GM19328 (cell line): ENCODE data around the gene NRTN.
A peak's percentile ranks its signal among the peaks of the same experiment; 100 is the strongest.

Source experiments
- ATAC-seq: cut with Tn5 transposase; IDR thresholded peaks from one replicate; pipeline ENCODE4 v1.9.1; 2021; ENCODE audit warnings: mild to moderate bottlenecking, moderate library complexity; ENCODE audit not compliant: unreplicated experiment

NRTN gene

GRCh38 chr19:5789886-5790558 lies 14.8 kb upstream of the NRTN start:
- no peak for ATAC-seq

- peak; percentile 84 for ATAC-seq
Observed at GRCh38 chr19:5790559-5791520, 14.0 kb upstream of the NRTN start, which contains the start of gene DUS3L. DUS3L (minus strand) TSS chr19:5791163; CDS start chr19:5791141, 22 bp downstream.

GRCh38 chr19:5792224-5792623 lies 12.6 kb upstream of the NRTN start:
- no peak for ATAC-seq

GRCh38 chr19:5793188-5793587 lies 11.7 kb upstream of the NRTN start:
- ATAC-seq, result no peak

GRCh38 chr19:5795382-5795919 lies 9.4 kb upstream of the NRTN start:
- ATAC-seq, result no peak

- ATAC-seq, result no peak
Observed at GRCh38 chr19:5798244-5798643, 6.6 kb upstream of the NRTN start.

GRCh38 chr19:5799247-5800241 lies 5.3 kb upstream of the NRTN start:
- ATAC-seq, result no peak

- ATAC-seq, result no peak
Observed at GRCh38 chr19:5800361-5801270, 4.3 kb upstream of the NRTN start.

GRCh38 chr19:5801796-5802619 lies 2.9 kb upstream of the NRTN start:
- no peak for ATAC-seq

- ATAC-seq, result no peak
Observed at GRCh38 chr19:5803441-5803751, 1.5 kb upstream of the NRTN start.

GRCh38 chr19:5803752-5804515 lies 933 bp upstream of the NRTN start:
- no peak for ATAC-seq

GRCh38 chr19:5805462-5806132 lies 730 bp downstream of the NRTN start:
- ATAC-seq, result no peak

GRCh38 chr19:5806133-5806489 lies 1.2 kb downstream of the NRTN start:
- no peak for ATAC-seq

GRCh38 chr19:5806905-5807304 lies 2.0 kb downstream of the NRTN start:
- no peak for ATAC-seq

GRCh38 chr19:5808120-5808816 lies 3.4 kb downstream of the NRTN start:
- ATAC-seq, result no peak

GRCh38 chr19:5809053-5809452 lies 4.2 kb downstream of the NRTN start:
- ATAC-seq, result no peak

GRCh38 chr19:5809469-5809868 lies 4.6 kb downstream of the NRTN start:
- no peak for ATAC-seq
